ENCODE data around the gene PPEF2. TPM values are rescaled to one million over a fixed set of nuclear protein-coding genes. Genes with fewer than 3 reads are reported as not detected.
A peak's percentile ranks its signal among the peaks of the same experiment; 100 is the strongest.
"Not testable (repeated sequence)": the region's sequence is repeated elsewhere in the genome, so short reads cannot be mapped to it uniquely, and the experiment has no call there.

PPEF2 gene
- polyA plus RNA-seq, 1 experiment = not detected

GRCh38 chr4:75939890-75940691 is 37.8 kb upstream of the PPEF2 start:
- ChIA-PET CTCF (interaction anchor here (1.1 kb wide), 3 partner anchors 24 to 60 kb away, joined by 3 to 14 read pairs (median 3); no protein-coding TSS in a partner anchor), POLR2A (interaction anchor here (0.7 to 1.0 kb wide), 2 partner anchors 45 to 425 kb away, joined by 3 to 5 read pairs; no protein-coding TSS in a partner anchor)
- H3K27me3 ChIP-seq (ENCODE audit: control insufficient read depth, insufficient read depth, low read length) = no peaks in the 10 kb centered on the region
- H3K4me3 ChIP-seq (ENCODE audit: low read depth, low read length) = peak overlapping the region; percentile 75
- H3K27ac ChIP-seq (ENCODE audit: low read depth, low read length) = peak overlapping the region; percentile 21
- H3K9me3 ChIP-seq (ENCODE audit: control insufficient read depth, insufficient read depth, low read length) = no peaks in the 10 kb centered on the region
- no peak for DNase-seq (ENCODE audit: low read depth, low spot score)
- no peak for TF ChIP-seq CTCF (IDR thresholded peaks at IDR 0.05; ENCODE audit: low read depth, low read length)

- Histone ChIP-seq H3K27me3 (ENCODE audit: control insufficient read depth, insufficient read depth, low read length) (no peaks in the 10 kb centered on the region), H3K9me3 (ENCODE audit: control insufficient read depth, insufficient read depth, low read length) (no peaks in the 10 kb centered on the region), H3K27ac (ENCODE audit: low read depth, low read length) (no peak overlapping the region), H3K4me3 (ENCODE audit: low read depth, low read length) (no peak overlapping the region)
- ChIA-PET CTCF (interaction anchor here (1.2 kb wide), 1 partner anchor 20 kb away, joined by 4 read pairs; no protein-coding TSS in a partner anchor), POLR2A (no interaction called here)
- no peak for TF ChIP-seq CTCF (IDR thresholded peaks at IDR 0.05; ENCODE audit: low read depth, low read length)
- no peak for DNase-seq (ENCODE audit: low read depth, low spot score)
These were observed 33.4 kb upstream of the PPEF2 start for GRCh38 chr4:75935628-75936027.

- no peak for TF ChIP-seq CTCF (IDR thresholded peaks at IDR 0.05; ENCODE audit: low read depth, low read length)
- H3K27me3 ChIP-seq (ENCODE audit: control insufficient read depth, insufficient read depth, low read length) = no peaks in the 10 kb centered on the region
- POLR2A ChIA-PET = no interaction called here
- CTCF ChIA-PET = interaction anchor here (1.9 to 2.4 kb wide), 2 partner anchors 14 to 82 kb away, joined by 6 to 7 read pairs; no protein-coding TSS in a partner anchor
- no peak overlapping the region for H3K4me3 ChIP-seq (ENCODE audit: low read depth, low read length)
- H3K9me3 ChIP-seq (ENCODE audit: control insufficient read depth, insufficient read depth, low read length) = no peaks in the 10 kb centered on the region
- H3K27ac ChIP-seq (ENCODE audit: low read depth, low read length) = no peak overlapping the region
- DNase-seq (ENCODE audit: low read depth, low spot score) = no peak
These were observed 27.9 kb upstream of the PPEF2 start for GRCh38 chr4:75930152-75930551.

GRCh38 chr4:75924916-75925315 is 22.7 kb upstream of the PPEF2 start:
- DNase-seq (ENCODE audit: low read depth, low spot score); H3K4me3 ChIP-seq (ENCODE audit: low read depth, low read length); H3K27ac ChIP-seq (ENCODE audit: low read depth, low read length); POLR2A ChIA-PET; H3K9me3 ChIP-seq (ENCODE audit: control insufficient read depth, insufficient read depth, low read length); H3K27me3 ChIP-seq (ENCODE audit: control insufficient read depth, insufficient read depth, low read length): not testable (repeated sequence)
- CTCF ChIA-PET = interaction anchor here (1.2 kb wide), 1 partner anchor 9 kb away, joined by 6 read pairs; no protein-coding TSS in a partner anchor

- Histone ChIP-seq H3K4me3 (ENCODE audit: low read depth, low read length) (no peak overlapping the region), H3K27ac (ENCODE audit: low read depth, low read length) (no peak overlapping the region), H3K27me3 (ENCODE audit: control insufficient read depth, insufficient read depth, low read length) (no peaks in the 10 kb centered on the region), H3K9me3 (ENCODE audit: control insufficient read depth, insufficient read depth, low read length) (no peaks in the 10 kb centered on the region)
- no peak for DNase-seq (ENCODE audit: low read depth, low spot score)
- CTCF ChIA-PET = interaction anchor here (1.2 kb wide), 2 partner anchors 8 to 71 kb away, joined by 4 read pairs; no protein-coding TSS in a partner anchor
- TF ChIP-seq CTCF (IDR thresholded peaks at IDR 0.05; ENCODE audit: low read depth, low read length) = no peak
- POLR2A ChIA-PET = no interaction called here
These were observed 22.1 kb upstream of the PPEF2 start for GRCh38 chr4:75924309-75924827.

All from AG04450 (cell line).